GM18951 (cell line): Measurements from ENCODE around the gene GNPTAB.
"Not testable (repeated sequence)": the region's sequence is repeated elsewhere in the genome, so short reads cannot be mapped to it uniquely, and the experiment has no call there.

ENCODE experiments used
- POLR2A ChIP-seq: IDR thresholded peaks from 4 replicates; pipeline ENCODE4 v1.6.1; 2011; ENCODE audit warnings: mild to moderate bottlenecking; ENCODE audit not compliant: insufficient read length, insufficient read depth; ENCODE audit errors: extremely low read depth
- in situ Hi-C: fragments of 300-500 bp; cut with MboI; formaldehyde crosslinking; loops from one replicate; pipeline ENCODE4 v1.12.0; 2022; ENCODE audit warnings: low sequenced_read_pairs, mixed read lengths, inconsistent platforms; ENCODE audit not compliant: unreplicated experiment

The GNPTAB gene

GRCh38 chr12:101830367-101831325, at the start of gene GNPTAB:
Gene GNPTAB (minus strand): TSS chr12:101830959. CDS start chr12:101830675, 284 bp downstream.
- TF ChIP-seq POLR2A = peak; percentile 85
- in situ Hi-C loops = loop anchor here (10.0 kb wide), 1 partner anchor 56 kb away; no protein-coding TSS in a partner anchor

GRCh38 chr12:101878243-101878821, 47.6 kb upstream of the GNPTAB start:
- in situ Hi-C loops = no loop called here
- TF ChIP-seq POLR2A = peak; percentile 23

- no peak for TF ChIP-seq POLR2A
- in situ Hi-C loops = no loop called here
These were observed 47.1 kb upstream of the GNPTAB start for GRCh38 chr12:101877806-101878242.

- in situ Hi-C loops = no loop called here
- peak; percentile 85 for TF ChIP-seq POLR2A
These were observed 46.4 kb upstream of the GNPTAB start, which contains the start of gene DRAM1 for GRCh38 chr12:101876861-101877805. Gene DRAM1 (plus strand): TSS chr12:101877580. CDS start chr12:101877790, 210 bp downstream.

- in situ Hi-C loops = no loop called here
- no peak for TF ChIP-seq POLR2A
These were observed 45.6 kb upstream of the GNPTAB start for GRCh38 chr12:101876322-101876860.

- TF ChIP-seq POLR2A = no peak
- in situ Hi-C loops = no loop called here
These were observed 44.4 kb upstream of the GNPTAB start for GRCh38 chr12:101875162-101875561.

- in situ Hi-C loops = no loop called here
- TF ChIP-seq POLR2A = no peak
These were observed 40.2 kb upstream of the GNPTAB start for GRCh38 chr12:101870925-101871324.

GRCh38 chr12:101867619-101868018, 36.9 kb upstream of the GNPTAB start:
- in situ Hi-C loops = not testable (repeated sequence)

- in situ Hi-C loops = no loop called here
These were observed 36.0 kb upstream of the GNPTAB start for GRCh38 chr12:101866615-101867373.

GRCh38 chr12:101863981-101864380, 33.2 kb upstream of the GNPTAB start:
- in situ Hi-C loops = no loop called here

More at GRCh38 chr12:101866615-101867373, 36.0 kb upstream of the GNPTAB start:
- no peak for TF ChIP-seq POLR2A

GRCh38 chr12:101862245-101862644, 31.5 kb upstream of the GNPTAB start:
- no peak for TF ChIP-seq POLR2A
- in situ Hi-C loops = no loop called here

More at GRCh38 chr12:101863981-101864380, 33.2 kb upstream of the GNPTAB start:
- no peak for TF ChIP-seq POLR2A

GRCh38 chr12:101861688-101862087, 30.9 kb upstream of the GNPTAB start:
- in situ Hi-C loops = not testable (repeated sequence)
